HG03575 (cell line): ENCODE measurements around the gene RIPPLY3.

Source experiments
- ATAC-seq: cut with Tn5 transposase; IDR thresholded peaks from one replicate; pipeline ENCODE4 v1.9.1; 2021; ENCODE audit not compliant: unreplicated experiment, insufficient number of reproducible peaks, low FRiP score; ENCODE audit errors: extremely low read depth

Gene RIPPLY3

GRCh38 chr21:37006486-37007291 lies at the start of gene RIPPLY3:
RIPPLY3 (plus strand) TSS chr21:37006702; CDS start chr21:37006773, 71 bp downstream.
- ATAC-seq: no peak

GRCh38 chr21:36959020-36959835 lies 47.3 kb upstream of the RIPPLY3 start:
- no peak for ATAC-seq

- ATAC-seq: no peak
Observed at GRCh38 chr21:36960676-36961284, 45.7 kb upstream of the RIPPLY3 start.

GRCh38 chr21:36962098-36962780 lies 44.3 kb upstream of the RIPPLY3 start:
- no peak for ATAC-seq

GRCh38 chr21:36964398-36964797 lies 42.1 kb upstream of the RIPPLY3 start:
- ATAC-seq: no peak

GRCh38 chr21:36964827-36965719 lies 41.4 kb upstream of the RIPPLY3 start:
- ATAC-seq: no peak

GRCh38 chr21:36965720-36966065 lies 40.8 kb upstream of the RIPPLY3 start:
- no peak for ATAC-seq

GRCh38 chr21:36966066-36966820 lies 40.3 kb upstream of the RIPPLY3 start, which contains the start of gene HLCS:
HLCS (minus strand) TSS chr21:36966669; CDS start chr21:36966638, 31 bp downstream.
- no peak for ATAC-seq

GRCh38 chr21:36966821-36967768 lies 39.4 kb upstream of the RIPPLY3 start:
- ATAC-seq: no peak

- no peak for ATAC-seq
Observed at GRCh38 chr21:36968414-36968813, 38.1 kb upstream of the RIPPLY3 start.

GRCh38 chr21:36968976-36969375 lies 37.5 kb upstream of the RIPPLY3 start:
- ATAC-seq: no peak

GRCh38 chr21:36973986-36974850 lies 32.3 kb upstream of the RIPPLY3 start:
- ATAC-seq: no peak

- ATAC-seq: no peak
Observed at GRCh38 chr21:36974851-36975192, 31.7 kb upstream of the RIPPLY3 start.

GRCh38 chr21:36976228-36976861 lies 30.2 kb upstream of the RIPPLY3 start:
- ATAC-seq: no peak

- ATAC-seq: no peak
Observed at GRCh38 chr21:36976882-36977651, 29.4 kb upstream of the RIPPLY3 start.
